Naive thymus-derived CD8-positive, alpha-beta T cell (primary cell): ENCODE data around the gene MT4. TPM values are rescaled to one million over a fixed set of nuclear protein-coding genes. Genes with fewer than 3 reads are reported as not detected.

ENCODE experiments used
- ATAC-seq, 2 donors: fragments of 150-1000 bp; cut with Tn5 transposase in 1 of 2; sonication (Bioruptor Pico), chemical (Tn5 transposase) in 1 of 2; 1 replicate in 1 of 2; 2 replicates in 1 of 2; pipeline ENCODE4 v1.10.0; 2021; ENCODE audit warnings: mild to moderate bottlenecking in 2 of 2, moderate library complexity in 2 of 2
- POLR2A ChIA-PET: fragments of 350-600 bp; sonication (Branson Sonifier 250); formaldehyde crosslinking; loops from one replicate; lab custom pipeline; 2021; ENCODE audit warnings: antibody characterized with exemption; lab: Charles Lee
- DNase-seq, 10 donors: peaks; one replicate each; pipeline versions ENCODE4 v3.0.0 to v3.0.0-alpha.2; 2020 to 2022
- H3K27ac Mint-ChIP-seq, 10 donors: one replicate each; pipeline ENCODE4 v1.8.0; 2020 to 2022; ENCODE audit warnings: mild to moderate bottlenecking in 10 of 10, mixed read lengths in 10 of 10, moderate library complexity in 4 of 10, inconsistent platforms in 1 of 10
- H3K27me3 Mint-ChIP-seq, 5 donors: one replicate each; pipeline ENCODE4 v1.8.0; 2021 to 2022; ENCODE audit warnings: mixed read lengths in 5 of 5
- H3K36me3 Mint-ChIP-seq, 3 donors: one replicate each; pipeline ENCODE4 v1.8.0; 2020 to 2022; ENCODE audit warnings: mixed read lengths in 3 of 3, mild to moderate bottlenecking in 2 of 3, inconsistent platforms in 1 of 3
- H3K4me1 Mint-ChIP-seq, 4 donors: one replicate each; pipeline ENCODE4 v1.8.0; 2021 to 2022; ENCODE audit warnings: mixed read lengths in 4 of 4
- H3K4me3 Mint-ChIP-seq, 10 donors: one replicate each; pipeline ENCODE4 v1.8.0; 2020 to 2022; ENCODE audit warnings: mild to moderate bottlenecking in 10 of 10, mixed read lengths in 10 of 10, moderate library complexity in 6 of 10, inconsistent platforms in 1 of 10
- H3K9me3 Mint-ChIP-seq, 9 donors: one replicate each; pipeline ENCODE4 v1.8.0; 2020 to 2022; ENCODE audit warnings: mixed read lengths in 9 of 9, mild to moderate bottlenecking in 3 of 9, inconsistent platforms in 1 of 9, moderate library complexity in 1 of 9
- polyA plus RNA-seq, 3 donors: library from polyadenylated mRNA; unstranded; fragments of 300-500 nt; fragmentation: Illumina TruSeq; gene quantifications; one replicate each; pipeline ENCODE4 v1.2.3, GENCODE V29; 2021
- total RNA-seq, 8 experiments: library from RNA in 2 of 8; stranded (reverse) in 2 of 8; gene quantifications; one replicate each; pipeline ENCODE4 v1.2.3 and lab custom pipeline; 2021 to 2026

Gene MT4
- total and polyA plus RNA-seq, 5 experiments from 2014 or later, result not detected

GRCh38 chr16:56616608-56617211, 51.8 kb downstream of the MT4 start:
- ATAC-seq, result peak in 1 of 2 donors; percentile 18
- Mint-ChIP-seq H3K27me3 (peaks cover 0 to 12% (median 0%) of the 10 kb centered on the region in 5 donors), H3K4me3 (peak overlapping the region in 9 of 10 donors; percentile 61 to 80 (median 74)), H3K4me1 (peaks cover 5 to 20% (median 13%) of the 10 kb centered on the region in 4 donors), H3K27ac (peak overlapping the region in 3 of 10 donors; percentile 8 to 57 (median 38)), H3K9me3 (no peaks in the 10 kb centered on the region), H3K36me3 (no peaks in the 10 kb centered on the region)
- DNase-seq, result no peak
- POLR2A ChIA-PET, result interaction anchor here (0.6 to 1.8 kb wide), 7 partner anchors 8 to 81 kb away, joined by 3 to 7 read pairs (median 4); partner anchors contain the start of gene MT2A

- Mint-ChIP-seq H3K4me3 (peak overlapping the region; percentile 61 to 80 (median 76)), H3K4me1 (peaks cover 5 to 18% (median 13%) of the 10 kb centered on the region in 4 donors), H3K27me3 (peaks cover 0 to 12% (median 0%) of the 10 kb centered on the region in 5 donors), H3K36me3 (no peaks in the 10 kb centered on the region), H3K9me3 (no peaks in the 10 kb centered on the region), H3K27ac (peak overlapping the region in 3 of 10 donors; percentile 8 to 84 (median 66))
- DNase-seq (peak in 8 of 10 donors; percentile 21 to 73 (median 40)), ATAC-seq (peak; percentile 91 to 99)
- POLR2A ChIA-PET, result interaction anchor here (0.6 to 1.7 kb wide), 8 partner anchors 9 to 403 kb away, joined by 3 to 7 read pairs (median 4); partner anchors contain the start of genes MT1F and MT2A
Measured at GRCh38 chr16:56617212-56618085, 52.6 kb downstream of the MT4 start.

GRCh38 chr16:56618138-56618537, 53.3 kb downstream of the MT4 start:
- no peak for ATAC-seq
- peaks cover 0 to 12% (median 0%) of the 10 kb centered on the region in 5 donors for H3K27me3 Mint-ChIP-seq
- no peak for DNase-seq
- peak overlapping the region in 6 of 10 donors; percentile 11 to 77 (median 70) for H3K4me3 Mint-ChIP-seq
- no peaks in the 10 kb centered on the region for H3K36me3 Mint-ChIP-seq
- POLR2A ChIA-PET, result interaction anchor here (0.6 to 1.7 kb wide), 4 partner anchors 11 to 69 kb away, joined by 3 to 7 read pairs (median 4); no protein-coding TSS in a partner anchor
- no peaks in the 10 kb centered on the region for H3K9me3 Mint-ChIP-seq
- H3K4me1 Mint-ChIP-seq, result peaks cover 5 to 17% (median 13%) of the 10 kb centered on the region in 4 donors
- no peak overlapping the region for H3K27ac Mint-ChIP-seq

Other genes starting within 250 kb of the MT4 start
- gene AMFR, start 139.5 kb upstream of the MT4 start, total RNA-seq, result 10 to 100 TPM; 74.0 to 83.0 TPM
- gene AMFR, start 139.5 kb upstream of the MT4 start, polyA plus RNA-seq, result 10 to 100 TPM; 24.2 to 38.4 (median 36.2) TPM
- gene NUDT21, start 113.7 kb upstream of the MT4 start, total RNA-seq, result 100 to 1,000 TPM; 111 to 118 TPM
- 10 to 100 TPM; 55.5 to 74.1 (median 71.8) TPM for gene NUDT21, start 113.7 kb upstream of the MT4 start, polyA plus RNA-seq
- gene OGFOD1, start 113.5 kb upstream of the MT4 start, total RNA-seq, result 10 to 100 TPM; 48.0 to 55.0 TPM
- 100 to 1,000 TPM in 2 of 3 donors, 10 to 100 TPM in 1; 94.1 to 109 (median 103) TPM for gene OGFOD1, start 113.5 kb upstream of the MT4 start, polyA plus RNA-seq
- gene BBS2, start 45.0 kb upstream of the MT4 start, total RNA-seq, result 100 to 1,000 TPM in 1 of 2 experiments, 10 to 100 TPM in 1; 94.7 to 107 TPM
- 10 to 100 TPM; 35.7 to 37.6 (median 36.1) TPM for gene BBS2, start 45.0 kb upstream of the MT4 start, polyA plus RNA-seq
- gene MT3, start 24.5 kb downstream of the MT4 start, total RNA-seq, result 1 to 10 TPM; 1.8 to 3.1 TPM
- 10 to 100 TPM in 2 of 3 donors, 1 to 10 TPM in 1; 8.6 to 19.9 (median 19.2) TPM for gene MT3, start 24.5 kb downstream of the MT4 start, polyA plus RNA-seq
- 10 to 100 TPM; 32.3 to 39.0 TPM for gene MT2A, start 43.5 kb downstream of the MT4 start, total RNA-seq
- gene MT2A, start 43.5 kb downstream of the MT4 start, polyA plus RNA-seq, result 100 to 1,000 TPM; 248 to 303 (median 294) TPM
- 1 to 10 TPM; 1.3 to 1.6 TPM for gene MT1E, start 60.7 kb downstream of the MT4 start, total RNA-seq
- 10 to 100 TPM in 2 of 3 donors, 1 to 10 TPM in 1; 7.1 to 21.9 (median 10.5) TPM for gene MT1E, start 60.7 kb downstream of the MT4 start, polyA plus RNA-seq
- not detected for gene MT1M, start 67.6 kb downstream of the MT4 start, total RNA-seq
- not detected for gene MT1M, start 67.6 kb downstream of the MT4 start, polyA plus RNA-seq
- gene MT1A, start 73.6 kb downstream of the MT4 start, total RNA-seq, result not detected
- not detected for gene MT1A, start 73.6 kb downstream of the MT4 start, polyA plus RNA-seq
- not detected for gene MT1B, start 86.8 kb downstream of the MT4 start, total RNA-seq
- not detected for gene MT1B, start 86.8 kb downstream of the MT4 start, polyA plus RNA-seq
- 10 to 100 TPM; 18.4 to 18.9 TPM for gene MT1F, start 92.9 kb downstream of the MT4 start, total RNA-seq
- 10 to 100 TPM; 82.3 to 97.4 (median 94.2) TPM for gene MT1F, start 92.9 kb downstream of the MT4 start, polyA plus RNA-seq
- not detected for gene MT1G, start 103.0 kb downstream of the MT4 start, total RNA-seq
- under 1 TPM in 1 of 3 donors, not detected in 2; 0.74 TPM for gene MT1G, start 103.0 kb downstream of the MT4 start, polyA plus RNA-seq
- gene MT1H, start 104.7 kb downstream of the MT4 start, total RNA-seq, result not detected
- not detected for gene MT1H, start 104.7 kb downstream of the MT4 start, polyA plus RNA-seq
- 10 to 100 TPM; 27.6 to 31.1 TPM for gene MT1X, start 117.4 kb downstream of the MT4 start, total RNA-seq
- 100 to 1,000 TPM; 185 to 201 (median 201) TPM for gene MT1X, start 117.4 kb downstream of the MT4 start, polyA plus RNA-seq
- 10 to 100 TPM; 82.5 to 85.0 TPM for gene NUP93, start 165.1 kb downstream of the MT4 start, total RNA-seq
- gene NUP93, start 165.1 kb downstream of the MT4 start, polyA plus RNA-seq, result 100 to 1,000 TPM in 1 of 3 donors, 10 to 100 TPM in 2; 66.6 to 104 (median 77.5) TPM